Transverse colon (tissue), 4 donors: Measurements from ENCODE around the gene AQP6. TPM values are rescaled to one million over a fixed set of nuclear protein-coding genes. Genes with fewer than 3 reads are reported as not detected.

Experiments used
- DNase-seq: peaks from one replicate; pipeline ENCODE4 v3.0.0-alpha.2; 2019
- H3K27ac ChIP-seq, 4 donors: fragments of 200-600 bp; sonication (generic); 2 replicates each; pipeline ENCODE4 v1.5.1; 2016 to 2018; ENCODE audit warnings: inconsistent platforms in 4 of 4
- H3K27me3 ChIP-seq: fragments of 200-600 bp; sonication (generic); 2 replicates; pipeline ENCODE4 v1.5.1; 2017; ENCODE audit warnings: inconsistent platforms
- H3K36me3 ChIP-seq, 4 donors: fragments of 200-600 bp; sonication (generic); 2 replicates each; pipeline ENCODE4 v1.5.1; 2017 to 2019; ENCODE audit warnings: inconsistent platforms in 4 of 4
- H3K4me1 ChIP-seq, 4 donors: fragments of 200-600 bp; sonication (generic); 2 replicates each; pipeline ENCODE4 v1.5.1; 2017 to 2020; ENCODE audit warnings: inconsistent platforms in 4 of 4
- H3K4me3 ChIP-seq, 4 donors: fragments of 200-600 bp; sonication (generic); 1 replicate in 1 of 4; 2 replicates in 3 of 4; pipeline versions ENCODE4 v1.5.1 to v1.6.1; 2017 to 2019; ENCODE audit warnings: inconsistent platforms in 4 of 4
- H3K9me3 ChIP-seq, 2 donors: fragments of 200-600 bp; sonication (generic); 2 replicates each; pipeline ENCODE4 v1.5.1; 2017 to 2019; ENCODE audit warnings: inconsistent platforms in 2 of 2
- CTCF ChIP-seq, 5 experiments: fragments of 200-600 bp in 3 of 5; fragments of 450-650 bp in 2 of 5; sonication (generic) in 3 of 5; IDR thresholded peaks; 1 replicate in 2 of 5; 2 replicates in 3 of 5; pipeline ENCODE4 v1.5.1; 2016 to 2017; ENCODE audit warnings: antibody characterized with exemption in 5 of 5, inconsistent platforms in 3 of 5, mild to moderate bottlenecking in 2 of 5, moderate library complexity in 1 of 5
- EP300 ChIP-seq: sonication (generic); formaldehyde crosslinking; IDR thresholded peaks from one replicate; pipeline ENCODE4 v1.6.1; 2017; ENCODE audit warnings: antibody characterized with exemption, low read depth
- POLR2A ChIP-seq: fragments of 450-650 bp; IDR thresholded peaks from one replicate; pipeline ENCODE4 v1.6.1; 2016; ENCODE audit warnings: antibody characterized with exemption, mild to moderate bottlenecking, moderate library complexity
- POLR2AphosphoS5 ChIP-seq, 3 donors: sonication (generic); formaldehyde crosslinking; IDR thresholded peaks; one replicate each; pipeline ENCODE4 v1.6.1; 2016; ENCODE audit warnings: antibody characterized with exemption in 3 of 3
- WGBS, 2 donors: methylation state at CpG; one replicate each; pipeline ENCODE4 v1.1.5; 2018; ENCODE audit warnings: low coverage in 1 of 2; 5-methylcytosine and 5-hydroxymethylcytosine counted together
- in situ Hi-C, 4 donors: fragments of 200-750 bp; cut with MboI; loops; one replicate each; pipeline versions ENCODE4 v1.15.0 to v1.15.1; 2017; ENCODE audit warnings: low sequenced_read_pairs in 3 of 4, low pct_ligation_motif_present in 1 of 4, low pct_unique_long_range_greater_than_20kb in 1 of 4
- intact Hi-C: fragments of 100-400 bp; cut with DNase I; formaldehyde crosslinking; loops from one replicate; pipeline ENCODE4 v1.15.1; 2023; ENCODE audit warnings: low total_unique reads
- total RNA-seq, 4 donors: library from RNA; depleted of rRNA; stranded (reverse); fragments of >200 nt; gene quantifications; one replicate each; pipeline ENCODE4 v1.1.0, GENCODE V29; 2016

The AQP6 gene
- total RNA-seq, 4 donors from 2014 or later = 0.41 TPM; not detected in 3

DNA sequence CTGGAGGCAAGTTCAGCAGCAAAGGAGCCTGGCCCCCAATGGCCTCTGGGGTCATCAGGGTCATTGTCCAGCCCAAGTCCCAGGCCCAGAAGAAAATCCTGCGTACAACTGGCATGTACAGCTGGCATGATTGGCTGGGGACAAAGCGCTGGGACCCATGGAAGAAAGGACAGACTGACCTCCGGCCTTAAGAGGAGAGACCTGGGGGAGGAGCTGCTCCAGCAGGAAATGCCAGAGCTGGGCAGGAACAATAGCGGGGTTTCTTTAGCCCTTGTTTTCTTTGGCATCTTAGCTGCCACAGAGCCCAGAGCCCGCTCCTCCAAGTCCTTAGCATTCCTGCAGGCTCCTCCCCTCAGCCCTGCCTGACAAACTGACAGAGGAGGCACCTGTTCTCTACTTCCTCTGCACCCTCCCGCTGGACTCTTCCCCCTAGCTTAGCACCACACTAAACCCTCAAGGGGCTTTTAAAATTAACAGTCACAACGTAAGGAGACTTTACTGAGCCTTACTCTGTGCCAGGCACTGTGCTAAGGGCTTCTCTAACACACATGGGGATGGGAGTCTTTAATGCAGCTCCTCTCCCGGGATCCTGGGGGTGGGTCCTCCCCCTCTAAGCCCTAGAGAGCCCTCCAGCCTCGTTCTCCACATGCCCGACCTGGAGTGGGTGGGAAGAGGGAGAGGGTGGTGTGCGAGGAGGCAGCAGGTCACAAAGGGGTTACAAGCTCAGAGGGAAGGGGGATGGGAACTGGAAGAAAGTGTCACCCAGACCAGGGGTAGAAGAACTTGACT lies 12.9 kb upstream of the AQP6 start:
- Histone ChIP-seq H3K4me3 (no peak overlapping the region), H3K27me3 (peaks cover 87% of the 10 kb centered on the region), H3K9me3 (no peaks in the 10 kb centered on the region), H3K36me3 (no peaks in the 10 kb centered on the region), H3K27ac (no peak overlapping the region), H3K4me1 (peaks cover 0 to 11% (median 7%) of the 10 kb centered on the region in 4 donors)
- no peak for TF ChIP-seq POLR2A
- no peak for TF ChIP-seq POLR2AphosphoS5 (IDR thresholded peaks at IDR 0.05)
- TF ChIP-seq CTCF (IDR thresholded peaks at IDR 0.05) = no peak
- TF ChIP-seq EP300 = no peak
- in situ Hi-C loops (loop anchor here in 1 of 4 donors (25.0 kb wide), 1 partner anchor 227 kb away; no protein-coding TSS in a partner anchor), intact Hi-C loops (loop anchor here (10.0 kb wide), 1 partner anchor 225 kb away; no protein-coding TSS in a partner anchor)
- 23 to 32% methylated on average over 8 to 11 of the region's 11 CpGs for WGBS, 2 donors
- DNase-seq = no peak

- Histone ChIP-seq H3K27ac (no peak overlapping the region), H3K36me3 (no peaks in the 10 kb centered on the region), H3K4me3 (peak overlapping the region in 1 of 4 donors; percentile 48), H3K9me3 (no peaks in the 10 kb centered on the region), H3K27me3 (peaks cover 87% of the 10 kb centered on the region), H3K4me1 (peaks cover 0 to 11% (median 7%) of the 10 kb centered on the region in 4 donors)
- intact Hi-C loops (loop anchor here (10.0 kb wide), 1 partner anchor 224 kb away; no protein-coding TSS in a partner anchor), in situ Hi-C loops (loop anchor here in 1 of 4 donors (25.0 kb wide), 1 partner anchor 227 kb away; no protein-coding TSS in a partner anchor)
- 54 to 58% methylated on average over 7 to 13 of the region's 13 CpGs for WGBS, 2 donors
- TF ChIP-seq EP300 (no peak), POLR2AphosphoS5 (IDR thresholded peaks at IDR 0.05) (no peak), CTCF (IDR thresholded peaks at IDR 0.05) (no peak), POLR2A (no peak)
- no peak for DNase-seq
Observed at GRCh38 chr12:49960474-49961110, 12.2 kb upstream of the AQP6 start.

- Histone ChIP-seq H3K9me3 (no peaks in the 10 kb centered on the region), H3K36me3 (no peaks in the 10 kb centered on the region), H3K27me3 (peaks cover 82% of the 10 kb centered on the region), H3K4me3 (peak within 1 kb of the TSS in 3 of 4 donors; percentile 3 to 48 (median 25)), H3K4me1 (peaks cover 0 to 11% (median 7%) of the 10 kb centered on the region in 4 donors), H3K27ac (no peak within 1 kb of the TSS)
- in situ Hi-C loops (loop anchor here in 1 of 4 donors (25.0 kb wide), 1 partner anchor 226 kb away; no protein-coding TSS in a partner anchor), intact Hi-C loops (loop anchor here (10.0 kb wide), 1 partner anchor 223 kb away; no protein-coding TSS in a partner anchor)
- DNase-seq = no peak
- no peak for TF ChIP-seq POLR2AphosphoS5 (IDR thresholded peaks at IDR 0.05)
- TF ChIP-seq POLR2A = no peak
- TF ChIP-seq CTCF (IDR thresholded peaks at IDR 0.05) = no peak
- TF ChIP-seq EP300 = no peak
- WGBS, 2 donors = 4% methylated on average over 56 of the region's 111 CpGs; no CpG with 5 or more reads in 1 of the 2 donors
Observed at GRCh38 chr12:49961111-49961922, 11.4 kb upstream of the AQP6 start, which contains the start of gene AQP5. AQP5 (plus strand) TSS chr12:49961872; CDS start chr12:49962018, 146 bp downstream.
